Heart left ventricle (tissue), 16 donors: Measurements from ENCODE around the gene FOXP1. TPM values are rescaled to one million over a fixed set of nuclear protein-coding genes. Genes with fewer than 3 reads are reported as not detected.

Source experiments
- ATAC-seq, 4 donors: fragments of 200-7000 bp; cut with Tn5 transposase; one replicate each; pipeline ENCODE4 v1.9.1; 2020 to 2022; ENCODE audit warnings: moderate library complexity in 4 of 4, mild to moderate bottlenecking in 3 of 4, moderate number of reproducible peaks in 1 of 4
- DNase-seq, 5 donors: peaks; one replicate each; pipeline ENCODE4 v3.0.0-alpha.2; 2020
- H3K27ac ChIP-seq, 12 donors: fragments of 200-600 bp; sonication (generic) in 4 of 12; one replicate each; pipeline versions ENCODE4 v1.5.0 to v1.8.0; 2016 to 2022; ENCODE audit warnings: mild to moderate bottlenecking in 2 of 12
- H3K27me3 ChIP-seq, 9 donors: fragments of 200-600 bp; sonication (generic) in 2 of 9; one replicate each; pipeline versions ENCODE4 v1.5.1 to v1.8.0; 2016 to 2022; ENCODE audit warnings: mild to moderate bottlenecking in 3 of 9
- H3K36me3 ChIP-seq, 9 donors: fragments of 200-600 bp; sonication (generic) in 2 of 9; one replicate each; pipeline versions ENCODE4 v1.5.0 to v1.8.0; 2018 to 2022; ENCODE audit warnings: mild to moderate bottlenecking in 2 of 9
- H3K4me1 ChIP-seq, 12 donors: fragments of 200-600 bp; sonication (generic) in 4 of 12; one replicate each; pipeline versions ENCODE4 v1.5.0 to v1.8.0; 2016 to 2022; ENCODE audit warnings: mild to moderate bottlenecking in 3 of 12
- H3K4me3 ChIP-seq, 12 donors: fragments of 200-600 bp; sonication (generic) in 4 of 12; one replicate each; pipeline versions ENCODE4 v1.5.0 to v1.8.0; 2017 to 2022; ENCODE audit warnings: mild to moderate bottlenecking in 9 of 12, moderate library complexity in 4 of 12
- H3K9me3 ChIP-seq, 12 donors: fragments of 200-600 bp; sonication (generic) in 4 of 12; one replicate each; pipeline versions ENCODE4 v1.5.0 to v1.8.0; 2016 to 2022; ENCODE audit warnings: mild to moderate bottlenecking in 1 of 12
- POLR2A ChIP-seq, 2 donors: fragments of 450-650 bp; IDR thresholded peaks; one replicate each; pipeline ENCODE4 v1.6.1; 2017; ENCODE audit warnings: antibody characterized with exemption in 2 of 2, mild to moderate bottlenecking in 2 of 2, moderate library complexity in 2 of 2
- WGBS, 4 donors: extraction: QIAGEN DNeasy Blood & Tissue Kit in 2 of 4; methylation state at CpG; one replicate each; pipeline versions ENCODE4 v1.1.5 to v1.1.7; 2013 to 2018; 5-methylcytosine and 5-hydroxymethylcytosine counted together
- intact Hi-C, 10 donors: fragments of 100-400 bp; cut with DNase I; formaldehyde crosslinking; loops; one replicate each; pipeline versions ENCODE4 v1.11.1 to v1.14.2; 2022
- polyA plus RNA-seq, 2 donors: library from polyadenylated mRNA; stranded (reverse); fragments of 200-250 nt; gene quantifications; one replicate each; pipeline ENCODE4 v1.2.3, GENCODE V29; 2013
- total RNA-seq, 9 donors: library from RNA; depleted of rRNA in 2 of 9; stranded (reverse); fragments of >200 nt in 2 of 9; fragmentation: NEBNext Ultra II Directional in 3 of 9; extraction: Animal tissue kit (Norgen Biotek cat#: 25700) in 3 of 9; gene quantifications; one replicate each; pipeline versions ENCODE4 v1.1.0 to v1.2.4, GENCODE V29; 2016 to 2023
- TF ChIP-seq, protein P1 (sequence below), 12 donors: fragments of 200-600 bp; sonication (generic) in 4 of 12; IDR thresholded peaks; one replicate each; pipeline versions ENCODE4 v1.5.0 to v1.8.0; 2018 to 2022; ENCODE audit warnings: antibody characterized with exemption in 12 of 12, mild to moderate bottlenecking in 5 of 12
- donor health status: ischemic (EF 13 %, LVEDD 7.1; RV severe dilation, severe dysfunction).
- donor health status: healthy with polysubstance abuse.
- donor health status: DM: no; HTN: yes; CAD: no.
- donor health status: DM: no; HTN: no; CAD: no.
- donor health status: ischemic (EF 25% LVEDD 6.9; RV normal size, moderate dysfunction).
- donor health status: ischemic (EF 25% LVEDD 5.7; RV mildly dilated, moderate dysfunction).
- donor health status: healthy.
- donor health status: DM: yes; HTN: yes; CAD: no.
- donor health status: ischemic (EF 35%, LVEDD 5.7; RV mildly dilated, moderate dysfunction).
- donor health status: nonischemic (EF 11% LVEDD 7.7; RV severe dilation, severe dysfunction).
- donor health status: DM: yes; HTN: yes; CAD: no.
- donor health status: PGD.
- donor health status: ischemic (EF 29% LVEDD 5.4; RV normal size, mild dysfunction).
- donor health status: nonischemic (EF 23%, LVEDD 6.1; RV moderate dilation, normal function).

The FOXP1 gene
- total and polyA plus RNA-seq, 11 donors: 14.9 to 67.8 (median 41.1) TPM

DNA sequence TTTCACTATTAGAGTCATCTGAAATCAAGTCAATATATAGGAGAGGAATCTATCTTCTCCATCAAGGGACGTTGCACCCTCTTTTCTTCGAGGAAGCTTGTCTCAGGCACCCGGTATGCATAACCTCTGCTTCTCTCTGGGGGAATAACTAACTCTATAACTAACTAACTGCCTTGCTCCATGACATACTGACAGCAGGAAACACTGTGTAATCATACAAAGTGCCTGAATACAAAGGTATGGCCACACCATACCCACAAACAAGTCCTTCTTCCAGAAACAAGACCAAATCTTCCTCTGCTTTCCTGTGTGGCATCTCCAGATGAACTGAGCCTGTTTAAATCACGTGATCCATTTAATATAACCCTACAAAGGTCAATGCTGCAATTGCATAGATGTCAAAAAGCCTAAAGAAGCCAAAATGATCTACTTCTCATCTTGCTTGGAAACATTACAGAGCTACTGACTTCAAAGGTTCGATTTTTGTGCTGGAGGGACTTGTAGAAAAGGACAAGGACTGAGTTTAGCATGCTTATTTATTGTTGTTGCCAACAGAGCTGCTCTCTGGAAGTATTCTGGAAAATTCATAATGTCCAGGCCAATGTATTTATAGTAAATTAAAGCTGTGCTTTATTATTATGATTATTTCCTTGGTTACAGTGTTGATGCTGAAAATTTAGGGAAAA lies 380.5 kb downstream of the FOXP1 start:
- TF ChIP-seq, protein P1, sequence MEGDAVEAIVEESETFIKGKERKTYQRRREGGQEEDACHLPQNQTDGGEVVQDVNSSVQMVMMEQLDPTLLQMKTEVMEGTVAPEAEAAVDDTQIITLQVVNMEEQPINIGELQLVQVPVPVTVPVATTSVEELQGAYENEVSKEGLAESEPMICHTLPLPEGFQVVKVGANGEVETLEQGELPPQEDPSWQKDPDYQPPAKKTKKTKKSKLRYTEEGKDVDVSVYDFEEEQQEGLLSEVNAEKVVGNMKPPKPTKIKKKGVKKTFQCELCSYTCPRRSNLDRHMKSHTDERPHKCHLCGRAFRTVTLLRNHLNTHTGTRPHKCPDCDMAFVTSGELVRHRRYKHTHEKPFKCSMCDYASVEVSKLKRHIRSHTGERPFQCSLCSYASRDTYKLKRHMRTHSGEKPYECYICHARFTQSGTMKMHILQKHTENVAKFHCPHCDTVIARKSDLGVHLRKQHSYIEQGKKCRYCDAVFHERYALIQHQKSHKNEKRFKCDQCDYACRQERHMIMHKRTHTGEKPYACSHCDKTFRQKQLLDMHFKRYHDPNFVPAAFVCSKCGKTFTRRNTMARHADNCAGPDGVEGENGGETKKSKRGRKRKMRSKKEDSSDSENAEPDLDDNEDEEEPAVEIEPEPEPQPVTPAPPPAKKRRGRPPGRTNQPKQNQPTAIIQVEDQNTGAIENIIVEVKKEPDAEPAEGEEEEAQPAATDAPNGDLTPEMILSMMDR (IDR thresholded peaks at IDR 0.05): no peak
- TF ChIP-seq POLR2A (IDR thresholded peaks at IDR 0.05): no peak
- ATAC-seq (peak in 1 of 4 donors; percentile 14), DNase-seq (no peak)
- Histone ChIP-seq H3K4me1 (peaks cover 5 to 49% (median 25%) of the 10 kb centered on the region in 12 donors), H3K4me3 (no peak overlapping the region), H3K27me3 (no peaks in the 10 kb centered on the region), H3K9me3 (no peaks in the 10 kb centered on the region), H3K36me3 (no peaks in the 10 kb centered on the region), H3K27ac (peak overlapping the region in 2 of 12 donors; percentile 21 to 62)
- intact Hi-C loops: loop anchor here in 1 of 10 donors (5.0 kb wide), 1 partner anchor 71 kb away; no protein-coding TSS in a partner anchor
- 58 to 61% (median 58%) methylated on average over 5 of the region's 5 CpGs for WGBS, 4 donors

DNA sequence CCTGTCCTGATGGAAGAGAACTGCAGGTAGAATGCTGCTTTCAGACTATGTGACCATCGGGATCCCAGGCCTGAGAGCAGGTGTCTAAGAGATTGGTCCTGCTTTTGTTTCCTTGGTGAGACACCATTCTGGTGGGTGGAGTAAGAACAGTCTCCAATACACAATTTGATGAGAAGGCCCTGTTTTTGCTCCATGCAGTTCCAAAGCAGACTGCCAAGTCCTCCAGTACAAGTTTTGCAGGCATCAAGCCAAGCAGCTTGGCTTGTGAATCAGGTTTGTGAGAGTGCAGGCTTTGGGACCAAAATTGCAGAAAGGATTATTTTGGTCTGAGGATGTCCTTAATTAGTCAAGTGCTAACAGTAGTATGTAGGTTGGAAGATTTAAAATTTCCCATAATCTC lies 381.6 kb downstream of the FOXP1 start:
- 39 to 42% (median 42%) methylated on average over 1 of the region's 1 CpG for WGBS, 4 donors
- no peak for TF ChIP-seq POLR2A (IDR thresholded peaks at IDR 0.05)
- TF ChIP-seq, protein P1 (IDR thresholded peaks at IDR 0.05): no peak
- no peaks in the 10 kb centered on the region for H3K9me3 ChIP-seq
- no peak overlapping the region for H3K4me3 ChIP-seq
- DNase-seq (peak in 4 of 5 donors; percentile 65 to 83 (median 70)), ATAC-seq (peak; percentile 70 to 85 (median 78))
- H3K4me1 ChIP-seq: peaks cover 5 to 40% (median 22%) of the 10 kb centered on the region in 12 donors
- peak overlapping the region in 4 of 12 donors; percentile 7 to 62 (median 24) for H3K27ac ChIP-seq
- intact Hi-C loops: loop anchor here in 1 of 10 donors (5.0 kb wide), 1 partner anchor 70 kb away; no protein-coding TSS in a partner anchor
- H3K27me3 ChIP-seq: no peaks in the 10 kb centered on the region
- H3K36me3 ChIP-seq: peaks cover 0 to 8% (median 0%) of the 10 kb centered on the region in 9 donors

DNA sequence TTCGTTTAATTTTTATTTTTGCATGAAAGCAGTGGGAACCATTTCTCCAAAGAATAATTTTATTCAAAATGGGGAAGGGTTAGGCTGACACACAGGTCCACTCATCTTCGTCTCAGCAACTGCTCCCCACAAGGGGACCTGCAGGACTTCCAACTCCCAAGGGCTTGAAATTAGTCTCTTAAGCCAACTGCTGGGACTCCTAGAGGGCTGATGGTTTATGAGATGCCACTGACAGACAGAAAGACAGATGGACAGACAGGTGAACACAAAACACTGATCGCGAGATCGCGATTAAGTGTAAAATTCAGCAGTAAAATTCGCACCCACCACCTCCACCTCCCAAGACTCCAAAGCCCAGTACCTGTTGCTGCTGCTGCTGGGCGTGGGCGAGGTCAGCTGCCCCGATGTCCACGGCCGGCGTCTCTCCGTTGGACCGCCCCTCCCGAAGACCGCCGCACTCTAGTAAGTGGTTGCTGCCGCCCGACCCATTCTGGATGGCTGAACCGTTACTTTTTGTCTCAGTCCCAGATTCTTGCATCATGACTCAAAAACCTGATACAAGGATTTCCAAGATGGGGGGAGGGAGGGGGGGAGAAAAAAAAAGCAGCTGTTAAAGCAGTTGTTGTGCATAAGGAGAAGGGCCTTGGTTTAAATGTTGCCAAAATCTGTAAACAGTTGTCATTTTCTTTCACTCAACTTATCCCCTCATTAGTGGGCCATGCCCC lies 385.5 kb downstream of the FOXP1 start:
- DNase-seq (no peak), ATAC-seq (no peak)
- no peak overlapping the region for H3K27ac ChIP-seq
- WGBS, 4 donors: 95 to 98% (median 97%) methylated on average over 21 of the region's 21 CpGs
- no peak overlapping the region for H3K4me3 ChIP-seq
- no peaks in the 10 kb centered on the region for H3K9me3 ChIP-seq
- intact Hi-C loops: no loop called here
- H3K27me3 ChIP-seq: no peaks in the 10 kb centered on the region
- H3K4me1 ChIP-seq: peaks cover 5 to 19% (median 16%) of the 10 kb centered on the region in 12 donors
- peaks cover 0 to 15% (median 0%) of the 10 kb centered on the region in 9 donors for H3K36me3 ChIP-seq
- TF ChIP-seq POLR2A (IDR thresholded peaks at IDR 0.05): no peak
- TF ChIP-seq, protein P1 (IDR thresholded peaks at IDR 0.05): no peak

DNA sequence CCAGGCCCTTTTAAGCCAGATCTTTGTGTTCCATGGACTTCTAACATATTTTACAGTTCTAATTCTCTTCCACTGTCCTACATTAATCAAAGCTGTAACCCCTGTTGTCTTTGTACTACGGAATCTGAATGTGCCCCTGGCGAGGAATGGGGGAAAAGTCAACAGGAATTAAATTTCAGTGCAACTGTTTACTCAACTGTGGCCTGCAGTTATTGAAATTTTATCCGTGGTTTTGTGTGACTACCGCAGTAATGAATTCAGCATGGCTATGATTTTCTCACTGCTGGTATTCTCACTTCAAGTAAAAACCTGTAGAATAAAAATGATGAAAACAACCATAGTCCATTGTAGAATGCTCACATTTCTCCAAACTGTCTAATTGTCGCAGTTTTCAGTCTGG lies 388.0 kb downstream of the FOXP1 start:
- Histone ChIP-seq H3K4me1 (peaks cover 0 to 11% (median 0%) of the 10 kb centered on the region in 12 donors), H3K36me3 (peaks cover 0 to 15% (median 0%) of the 10 kb centered on the region in 9 donors), H3K9me3 (no peaks in the 10 kb centered on the region), H3K27me3 (no peaks in the 10 kb centered on the region), H3K4me3 (no peak overlapping the region), H3K27ac (no peak overlapping the region)
- DNase-seq (no peak), ATAC-seq (no peak)
- intact Hi-C loops: no loop called here
- no peak for TF ChIP-seq POLR2A (IDR thresholded peaks at IDR 0.05)
- TF ChIP-seq, protein P1 (IDR thresholded peaks at IDR 0.05): no peak
- WGBS, 4 donors: 87 to 91% (median 89%) methylated on average over 5 of the region's 5 CpGs
